Type B pancreatic cell (in vitro differentiated cells): ENCODE data around the gene TCF7L1. TPM values are rescaled to one million over a fixed set of nuclear protein-coding genes. Genes with fewer than 3 reads are reported as not detected.

Experiments
- DNase-seq: peaks from one replicate; pipeline ENCODE4 v3.0.0; 2021; ENCODE audit warnings: mixed read lengths; ENCODE audit not compliant: unreplicated experiment; ENCODE audit errors: extremely low spot score
- H3K27ac Mint-ChIP-seq: 2 replicates; pipeline ENCODE4 v1.8.0; 2021; ENCODE audit warnings: mild to moderate bottlenecking, mixed read lengths
- H3K27me3 Mint-ChIP-seq: 2 replicates; pipeline ENCODE4 v1.8.0; 2021; ENCODE audit warnings: mixed read lengths
- H3K36me3 Mint-ChIP-seq: 2 replicates; pipeline ENCODE4 v1.8.0; 2021; ENCODE audit warnings: mixed read lengths
- H3K4me1 Mint-ChIP-seq: one replicate; pipeline ENCODE4 v1.8.0; 2021; ENCODE audit warnings: mixed read lengths; ENCODE audit not compliant: unreplicated experiment
- H3K4me3 Mint-ChIP-seq: 2 replicates; pipeline ENCODE4 v1.8.0; 2021; ENCODE audit warnings: mild to moderate bottlenecking, mixed read lengths
- H3K9me3 Mint-ChIP-seq: 2 replicates; pipeline ENCODE4 v1.8.0; 2021; ENCODE audit warnings: mixed read lengths
- CTCF ChIP-seq: fragments of 200-600 bp; sonication (generic); conservative IDR thresholded peaks from 2 replicates; pipeline ENCODE4 v1.5.0; 2021; ENCODE audit warnings: antibody characterized with exemption, mild to moderate bottlenecking
- total RNA-seq: library from RNA; stranded (reverse); gene quantifications from 2 replicates; pipeline ENCODE4 v1.2.1, GENCODE V29; 2021; ENCODE audit warnings: low replicate concordance

The TCF7L1 gene
- total RNA-seq, 1 donor from 2014 or later: 32.4 TPM

- Mint-ChIP-seq H3K36me3 (peaks cover 25% of the 10 kb centered on the region), H3K27me3 (no peaks in the 10 kb centered on the region), H3K4me1 (peaks cover 74% of the 10 kb centered on the region), H3K27ac (peak overlapping the region; percentile 95), H3K4me3 (peak overlapping the region; percentile 79), H3K9me3 (no peaks in the 10 kb centered on the region)
- no peak for DNase-seq
- TF ChIP-seq CTCF: no peak
These were observed 126.0 kb downstream of the TCF7L1 start for GRCh38 chr2:85259101-85259590.

GRCh38 chr2:85259879-85260278 lies 126.7 kb downstream of the TCF7L1 start:
- no peaks in the 10 kb centered on the region for H3K9me3 Mint-ChIP-seq
- peaks cover 25% of the 10 kb centered on the region for H3K36me3 Mint-ChIP-seq
- no peak for DNase-seq
- H3K27me3 Mint-ChIP-seq: no peaks in the 10 kb centered on the region
- TF ChIP-seq CTCF: no peak
- peak overlapping the region; percentile 95 for H3K27ac Mint-ChIP-seq
- H3K4me1 Mint-ChIP-seq: peaks cover 71% of the 10 kb centered on the region
- no peak overlapping the region for H3K4me3 Mint-ChIP-seq

GRCh38 chr2:85263591-85263990 lies 130.4 kb downstream of the TCF7L1 start:
- Mint-ChIP-seq H3K9me3 (no peaks in the 10 kb centered on the region), H3K4me3 (peak overlapping the region; percentile 13), H3K36me3 (peaks cover 25% of the 10 kb centered on the region), H3K27ac (peak overlapping the region; percentile 78), H3K4me1 (peaks cover 50% of the 10 kb centered on the region), H3K27me3 (no peaks in the 10 kb centered on the region)
- TF ChIP-seq CTCF: no peak
- no peak for DNase-seq

- TF ChIP-seq CTCF: no peak
- peaks cover 42% of the 10 kb centered on the region for H3K4me1 Mint-ChIP-seq
- H3K4me3 Mint-ChIP-seq: peak overlapping the region; percentile 12
- peaks cover 25% of the 10 kb centered on the region for H3K36me3 Mint-ChIP-seq
- peak overlapping the region; percentile 78 for H3K27ac Mint-ChIP-seq
- H3K27me3 Mint-ChIP-seq: no peaks in the 10 kb centered on the region
- no peak for DNase-seq
- no peaks in the 10 kb centered on the region for H3K9me3 Mint-ChIP-seq
These were observed 131.3 kb downstream of the TCF7L1 start for GRCh38 chr2:85264471-85264870.

- Mint-ChIP-seq H3K4me1 (peaks cover 41% of the 10 kb centered on the region), H3K27me3 (no peaks in the 10 kb centered on the region), H3K9me3 (no peaks in the 10 kb centered on the region), H3K27ac (peak overlapping the region; percentile 78), H3K36me3 (peaks cover 25% of the 10 kb centered on the region), H3K4me3 (peak overlapping the region; percentile 12)
- no peak for DNase-seq
- no peak for TF ChIP-seq CTCF
These were observed 132.1 kb downstream of the TCF7L1 start for GRCh38 chr2:85265304-85265703.
